Activated naive CD8-positive, alpha-beta T cell treated with anti-CD3 and anti-CD28 coated beads, Interleukin-2, amount 50 U/mL, for 16 hours (primary cell): Measurements from ENCODE around the gene OLIG3.

ENCODE experiments used
- DNase-seq: peaks from one replicate; pipeline ENCODE4 v3.0.0-alpha.2; 2020; ENCODE audit warnings: low read depth, low spot score

The OLIG3 gene

GRCh38 chr6:137471497-137471896 lies 22.7 kb downstream of the OLIG3 start:
- no peak for DNase-seq

- no peak for DNase-seq
Measured at GRCh38 chr6:137467211-137467610, 27.0 kb downstream of the OLIG3 start.

- no peak for DNase-seq
Measured at GRCh38 chr6:137465378-137466009, 28.7 kb downstream of the OLIG3 start.

- no peak for DNase-seq
Measured at GRCh38 chr6:137452333-137452894, 41.8 kb downstream of the OLIG3 start.

GRCh38 chr6:137443901-137444300 lies 50.3 kb downstream of the OLIG3 start:
- DNase-seq = no peak
